ENCODE data around the gene RTTN. TPM values are rescaled to one million over a fixed set of nuclear protein-coding genes. Genes with fewer than 3 reads are reported as not detected.

The RTTN gene
- total and polyA plus RNA-seq, 10 of the 15 experiments (the other 5 are each of a cell fraction or from before 2014, with no cell fraction given), result 9.4 to 36.6 (median 15.7) TPM

- no peaks in the 10 kb centered on the region for H3K27me3 ChIP-seq (replicated peaks in 1 of 2; ENCODE audit: control insufficient read depth in 2 of 2, insufficient read depth in 2 of 2, low read length in 1 of 2)
- H3K9me3 ChIP-seq (replicated peaks; ENCODE audit: control insufficient read depth, insufficient read depth, low read length), result no peaks in the 10 kb centered on the region
- H3K4me2 ChIP-seq (ENCODE audit: control insufficient read depth, insufficient read depth), result no peak overlapping the region
- H3K4me3 ChIP-seq, result no peak overlapping the region
- H2AFZ ChIP-seq (ENCODE audit: control insufficient read depth, low read depth, low read length), result no peak overlapping the region
- in situ Hi-C loops (cut with MboI), result no loop called here
- 96% methylated on average over 1 of the region's 1 CpG for WGBS (ENCODE audit: insufficient coverage, insufficient replicate concordance, low lambda C conversion rate, missing lambda C conversion rate)
- no TSS peak for BruUV-seq (replicated peaks)
- ChIA-PET CTCF (no interaction called here), SMC1A (ENCODE audit: uncharacterized antibody, unreplicated experiment) (interaction anchor here (1.0 to 1.2 kb wide), 2 partner anchors 12 to 13 kb away, joined by 3 to 4 read pairs; no protein-coding TSS in a partner anchor), RAD21 (ENCODE audit: unreplicated experiment) (no interaction called here), POLR2A (no interaction called here)
- ATAC-seq (no peak), FAIRE-seq (no peak), DNase-seq (ENCODE audit: low read depth, low spot score) (no peak)
- H3K27ac ChIP-seq (ENCODE audit: control insufficient read depth, insufficient read depth), result no peak overlapping the region
- no peaks in the 10 kb centered on the region for H3K79me2 ChIP-seq (ENCODE audit: control insufficient read depth, insufficient read depth, low read length)
- H3K9ac ChIP-seq (ENCODE audit: control insufficient read depth, insufficient read depth, low read length), result no peak overlapping the region
- no peaks in the 10 kb centered on the region for H4K20me1 ChIP-seq (ENCODE audit: control insufficient read depth, insufficient read depth)
- TF ChIP-seq TCF7 (IDR thresholded peaks at IDR 0.05; ENCODE audit: borderline replicate concordance) (no peak), SREBF2 (IDR thresholded peaks at IDR 0.05; ENCODE audit: low read length) (no peak), CBX5 (IDR thresholded peaks at IDR 0.05; ENCODE audit: low read depth) (no peak), RAD21 (IDR thresholded peaks at IDR 0.05; ENCODE audit: insufficient read depth, low read depth, low read length) (no peak), FOS (IDR thresholded peaks at IDR 0.05; ENCODE audit: borderline replicate concordance, extremely low read depth, insufficient read length) (no peak), SIN3A (IDR thresholded peaks at IDR 0.05; ENCODE audit: low read depth, low read length) (no peak)
- H3K36me3 ChIP-seq (ENCODE audit: control insufficient read depth in 2 of 2, insufficient read depth in 2 of 2, low read length in 1 of 2), result peaks cover 0 to 15% of the 10 kb centered on the region in 2 experiments; a peak in 2 of 4 replicates
- intact Hi-C loops (cut with micrococcal nuclease; ENCODE audit: unreplicated experiment), result no loop called here
- H3K4me1 ChIP-seq (ENCODE audit: control insufficient read depth, insufficient read depth, low read length), result no peaks in the 10 kb centered on the region
Measured at GRCh38 chr18:70139138-70139537, 66.3 kb downstream of the RTTN start.

- Histone ChIP-seq H3K4me1 (ENCODE audit: control insufficient read depth, insufficient read depth, low read length) (no peaks in the 10 kb centered on the region), H3K27me3 (replicated peaks in 1 of 2; ENCODE audit: control insufficient read depth in 2 of 2, insufficient read depth in 2 of 2, low read length in 1 of 2) (no peaks in the 10 kb centered on the region), H3K27ac (ENCODE audit: control insufficient read depth, insufficient read depth) (no peak overlapping the region), H3K4me2 (ENCODE audit: control insufficient read depth, insufficient read depth) (no peak overlapping the region), H3K9me3 (replicated peaks; ENCODE audit: control insufficient read depth, insufficient read depth, low read length) (no peaks in the 10 kb centered on the region), H3K36me3 (ENCODE audit: control insufficient read depth in 2 of 2, insufficient read depth in 2 of 2, low read length in 1 of 2) (peaks cover 0 to 11% of the 10 kb centered on the region in 2 experiments; a peak in 1 of 4 replicates), H3K79me2 (ENCODE audit: control insufficient read depth, insufficient read depth, low read length) (no peaks in the 10 kb centered on the region), H4K20me1 (ENCODE audit: control insufficient read depth, insufficient read depth) (no peaks in the 10 kb centered on the region), H3K4me3 (no peak overlapping the region), H2AFZ (ENCODE audit: control insufficient read depth, low read depth, low read length) (no peak overlapping the region; the same call in 1 of the 2 replicates), H3K9ac (ENCODE audit: control insufficient read depth, insufficient read depth, low read length) (no peak overlapping the region)
- peak; percentile 31 for FAIRE-seq
- TF ChIP-seq SPI1 (IDR thresholded peaks at IDR 0.05; ENCODE audit: borderline replicate concordance, insufficient read depth, low read depth, low read length) (peak; percentile 72), NKRF (conservative IDR thresholded peaks at IDR 0.05) (no peak), ZBTB33 (IDR thresholded peaks at IDR 0.05) (no peak)
- RAD21 ChIA-PET (ENCODE audit: unreplicated experiment), result no interaction called here
- WGBS (ENCODE audit: insufficient coverage, insufficient replicate concordance, low lambda C conversion rate, missing lambda C conversion rate), result 56% methylated on average over 2 of the region's 2 CpGs
- intact Hi-C loops (cut with micrococcal nuclease; ENCODE audit: unreplicated experiment), result no loop called here
- SMC1A ChIA-PET (ENCODE audit: uncharacterized antibody, unreplicated experiment), result interaction anchor here (1.3 kb wide), 1 partner anchor 60 kb away, joined by 3 read pairs; no protein-coding TSS in a partner anchor
- 0 out of 3 replicates have a peak, but pooled peaks have one; percentile 21 for ATAC-seq
- no TSS peak for BruUV-seq (replicated peaks)
- DNase-seq (ENCODE audit: low read depth, low spot score), result no peak
- CTCF ChIA-PET, result interaction anchor here (0.8 kb wide), 1 partner anchor 11 kb away, joined by 3 read pairs; no protein-coding TSS in a partner anchor
- in situ Hi-C loops (cut with MboI), result no loop called here
- POLR2A ChIA-PET, result no interaction called here
Measured at GRCh38 chr18:70135604-70136003, 69.9 kb downstream of the RTTN start.
